ENCODE data around the gene CADM1. TPM values are rescaled to one million over a fixed set of nuclear protein-coding genes. Genes with fewer than 3 reads are reported as not detected.

The CADM1 gene
- total and polyA plus RNA-seq, 10 of the 15 experiments (the other 5 are each of a cell fraction or from before 2014, with no cell fraction given): 0.03 to 0.48 (median 0.15) TPM; not detected in 3

DNA sequence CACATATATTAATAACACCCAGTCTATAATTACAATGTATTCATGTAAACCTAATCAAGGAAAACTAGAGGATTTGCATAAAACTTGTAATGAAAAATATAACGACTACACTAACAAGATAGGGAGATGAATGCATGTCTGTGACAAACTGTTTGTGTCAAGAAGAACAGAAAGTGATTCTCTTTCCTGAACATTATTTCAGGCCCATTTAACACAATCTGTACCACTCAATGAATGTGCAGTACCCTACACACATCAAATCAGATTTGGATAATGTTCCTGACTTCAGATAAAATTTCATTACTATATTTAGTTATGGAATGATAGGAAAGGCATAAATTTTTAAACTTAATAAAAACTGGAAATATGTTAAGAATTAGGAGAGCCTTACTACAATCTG lies 93.1 kb downstream of the CADM1 start (continued):
- TF ChIP-seq SMAD1 (IDR thresholded peaks at IDR 0.05; ENCODE audit: low read depth, partially characterized antibody): no peak
- no peak for TF ChIP-seq KLF5 (IDR thresholded peaks at IDR 0.05; ENCODE audit: partially characterized antibody)

DNA sequence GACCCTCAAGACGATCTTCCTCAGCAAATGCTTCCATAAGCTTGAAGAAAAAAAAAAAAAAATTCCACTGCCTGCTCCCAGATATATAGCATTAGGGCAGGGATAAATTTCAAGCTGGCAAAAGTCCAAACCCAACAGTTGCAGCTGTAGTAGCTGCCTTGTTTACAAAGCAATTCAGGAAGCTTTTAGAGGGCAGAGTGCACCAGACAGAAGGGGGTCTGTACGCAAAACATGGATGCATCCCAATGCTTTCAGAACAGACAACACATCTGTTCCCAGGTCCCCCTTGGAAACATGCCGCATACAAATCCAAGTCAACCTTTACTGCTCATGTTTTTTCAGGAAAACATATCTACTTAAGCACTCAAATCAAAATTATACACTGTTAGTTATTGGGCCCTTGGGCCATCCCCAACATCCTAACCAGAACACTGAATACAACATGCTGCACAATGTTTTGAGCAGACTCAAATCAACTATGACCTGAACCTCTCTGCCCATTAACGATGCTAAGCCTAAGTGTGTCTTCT lies 94.5 kb downstream of the CADM1 start:
- Histone ChIP-seq H3K4me2 (ENCODE audit: control insufficient read depth, insufficient read depth) (no peak overlapping the region), H3K36me3 (ENCODE audit: control insufficient read depth in 2 of 2, insufficient read depth in 2 of 2, low read length in 1 of 2) (no peaks in the 10 kb centered on the region), H3K4me1 (ENCODE audit: control insufficient read depth, insufficient read depth, low read length) (no peaks in the 10 kb centered on the region), H3K79me2 (ENCODE audit: control insufficient read depth, insufficient read depth, low read length) (no peaks in the 10 kb centered on the region), H3K9me3 (replicated peaks; ENCODE audit: control insufficient read depth, insufficient read depth, low read length) (no peaks in the 10 kb centered on the region), H2AFZ (ENCODE audit: control insufficient read depth, low read depth, low read length) (no peak overlapping the region), H3K9ac (ENCODE audit: control insufficient read depth, insufficient read depth, low read length) (no peak overlapping the region), H3K27ac (ENCODE audit: control insufficient read depth, insufficient read depth) (no peak overlapping the region), H3K4me3 (no peak overlapping the region), H3K27me3 (replicated peaks in 1 of 2; ENCODE audit: control insufficient read depth in 2 of 2, insufficient read depth in 2 of 2, low read length in 1 of 2) (peaks cover 0 to 2% of the 10 kb centered on the region in 2 experiments; a peak in 1 of 4 replicates), H4K20me1 (ENCODE audit: control insufficient read depth, insufficient read depth) (no peaks in the 10 kb centered on the region)
- ATAC-seq (no peak), FAIRE-seq (no peak), DNase-seq (ENCODE audit: low read depth, low spot score) (no peak)
- 25% methylated on average over 4 of the region's 4 CpGs for WGBS (ENCODE audit: insufficient coverage, insufficient replicate concordance, low lambda C conversion rate, missing lambda C conversion rate)
- RAD21 ChIA-PET (ENCODE audit: unreplicated experiment): interaction anchor here (1.3 kb wide), 1 partner anchor 15 kb away, joined by 3 read pairs; no protein-coding TSS in a partner anchor
- POLR2A ChIA-PET: no interaction called here
- BruUV-seq (replicated peaks): no TSS peak
- intact Hi-C loops (cut with micrococcal nuclease; ENCODE audit: unreplicated experiment): no loop called here
- TF ChIP-seq, protein P1, sequence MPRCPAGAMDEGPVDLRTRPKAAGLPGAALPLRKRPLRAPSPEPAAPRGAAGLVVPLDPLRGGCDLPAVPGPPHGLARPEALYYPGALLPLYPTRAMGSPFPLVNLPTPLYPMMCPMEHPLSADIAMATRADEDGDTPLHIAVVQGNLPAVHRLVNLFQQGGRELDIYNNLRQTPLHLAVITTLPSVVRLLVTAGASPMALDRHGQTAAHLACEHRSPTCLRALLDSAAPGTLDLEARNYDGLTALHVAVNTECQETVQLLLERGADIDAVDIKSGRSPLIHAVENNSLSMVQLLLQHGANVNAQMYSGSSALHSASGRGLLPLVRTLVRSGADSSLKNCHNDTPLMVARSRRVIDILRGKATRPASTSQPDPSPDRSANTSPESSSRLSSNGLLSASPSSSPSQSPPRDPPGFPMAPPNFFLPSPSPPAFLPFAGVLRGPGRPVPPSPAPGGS (IDR thresholded peaks at IDR 0.05; ENCODE audit: borderline replicate concordance, insufficient read depth, low read depth, low read length, poor library complexity, severe bottlenecking): no peak
- TF ChIP-seq BMI1 (IDR thresholded peaks at IDR 0.05; ENCODE audit: borderline replicate concordance) (no peak), RAD51 (IDR thresholded peaks at IDR 0.05) (no peak)
- SMC1A ChIA-PET (ENCODE audit: uncharacterized antibody, unreplicated experiment): interaction anchor here (1.6 kb wide), 1 partner anchor 10 kb away, joined by 3 read pairs; no protein-coding TSS in a partner anchor
- CTCF ChIA-PET: no interaction called here
- in situ Hi-C loops (cut with MboI): no loop called here
